ENCODE measurements around the gene ASB13. TPM values are rescaled to one million over a fixed set of nuclear protein-coding genes. Genes with fewer than 3 reads are reported as not detected.

ASB13 gene
- total RNA-seq, 2 experiments from 2014 or later, result 1.9 to 2.9 TPM

- Histone ChIP-seq H3K4me1 (ENCODE audit: insufficient read depth, low read length) (peaks cover 24% of the 10 kb centered on the region), H3K27me3 (ENCODE audit: control insufficient read depth in 1 of 2, insufficient read depth in 2 of 2, low read length in 2 of 2) (no peaks in the 10 kb centered on the region), H3K27ac (ENCODE audit: low read depth in 1 of 2, low read length in 2 of 2) (no peak overlapping the region), H3K36me3 (ENCODE audit: insufficient read depth, low read length) (no peaks in the 10 kb centered on the region), H3K4me3 (ENCODE audit: low read length) (no peak overlapping the region), H3K9me3 (ENCODE audit: control insufficient read depth in 1 of 2, insufficient read depth in 1 of 2, low read length in 2 of 2) (no peaks in the 10 kb centered on the region)
- no peak for TF ChIP-seq CTCF (IDR thresholded peaks at IDR 0.05)
- Mint-ChIP-seq H3K9me3 (no peaks in the 10 kb centered on the region), H3K27ac (no peak overlapping the region), H3K4me3 (peak overlapping the region; percentile 59), H3K27me3 (no peaks in the 10 kb centered on the region), H3K36me3 (ENCODE audit: low read depth) (peaks cover 4% of the 10 kb centered on the region), H3K4me1 (ENCODE audit: low read depth) (peaks cover 42% of the 10 kb centered on the region)
- ATAC-seq (ENCODE audit: poor library complexity), result no peak
- CTCF ChIA-PET, result interaction anchor here (1.6 kb wide), 1 partner anchor 18 kb away, joined by 4 read pairs; no protein-coding TSS in a partner anchor
- no peak for DNase-seq
- POLR2A ChIA-PET, result no interaction called here
- intact Hi-C loops (cut with DNase I, micrococcal nuclease), result no loop called here
Observed at GRCh38 chr10:5663692-5664427, 2.5 kb downstream of the ASB13 start.

GRCh38 chr10:5662708-5663579 is 3.5 kb downstream of the ASB13 start:
- ChIA-PET CTCF (no interaction called here), POLR2A (no interaction called here)
- H3K9me3 ChIP-seq (ENCODE audit: control insufficient read depth in 1 of 2, insufficient read depth in 1 of 2, low read length in 2 of 2), result no peaks in the 10 kb centered on the region
- Mint-ChIP-seq H3K9me3 (no peaks in the 10 kb centered on the region), H3K27me3 (no peaks in the 10 kb centered on the region), H3K27ac (no peak overlapping the region), H3K4me1 (ENCODE audit: low read depth) (peaks cover 47% of the 10 kb centered on the region), H3K36me3 (ENCODE audit: low read depth) (peaks cover 4% of the 10 kb centered on the region), H3K4me3 (no peak overlapping the region)
- H3K4me3 ChIP-seq (ENCODE audit: low read length), result no peak overlapping the region
- H3K4me1 ChIP-seq (ENCODE audit: insufficient read depth, low read length), result peaks cover 25% of the 10 kb centered on the region
- no peak for TF ChIP-seq CTCF (IDR thresholded peaks at IDR 0.05)
- no peak for DNase-seq
- no peaks in the 10 kb centered on the region for H3K27me3 ChIP-seq (ENCODE audit: control insufficient read depth in 1 of 2, insufficient read depth in 2 of 2, low read length in 2 of 2)
- no peak overlapping the region for H3K27ac ChIP-seq (ENCODE audit: low read depth in 1 of 2, low read length in 2 of 2)
- no peak for ATAC-seq (ENCODE audit: poor library complexity)
- no peaks in the 10 kb centered on the region for H3K36me3 ChIP-seq (ENCODE audit: insufficient read depth, low read length)
- intact Hi-C loops (cut with DNase I, micrococcal nuclease), result no loop called here

GRCh38 chr10:5661043-5661442 is 5.4 kb downstream of the ASB13 start:
- Mint-ChIP-seq H3K4me1 (ENCODE audit: low read depth) (peaks cover 50% of the 10 kb centered on the region), H3K4me3 (no peak overlapping the region), H3K27ac (no peak overlapping the region), H3K9me3 (no peaks in the 10 kb centered on the region), H3K27me3 (no peaks in the 10 kb centered on the region), H3K36me3 (ENCODE audit: low read depth) (no peaks in the 10 kb centered on the region)
- ATAC-seq (ENCODE audit: poor library complexity) (no peak), DNase-seq (no peak)
- Histone ChIP-seq H3K9me3 (ENCODE audit: control insufficient read depth in 1 of 2, insufficient read depth in 1 of 2, low read length in 2 of 2) (no peaks in the 10 kb centered on the region), H3K4me1 (ENCODE audit: insufficient read depth, low read length) (peaks cover 26% of the 10 kb centered on the region), H3K27me3 (ENCODE audit: control insufficient read depth in 1 of 2, insufficient read depth in 2 of 2, low read length in 2 of 2) (no peaks in the 10 kb centered on the region), H3K36me3 (ENCODE audit: insufficient read depth, low read length) (no peaks in the 10 kb centered on the region), H3K4me3 (ENCODE audit: low read length) (no peak overlapping the region), H3K27ac (ENCODE audit: low read depth in 1 of 2, low read length in 2 of 2) (no peak overlapping the region)
- ChIA-PET CTCF (interaction anchor here (1.1 kb wide), 1 partner anchor 31 kb away, joined by 3 read pairs; no protein-coding TSS in a partner anchor), POLR2A (no interaction called here)
- TF ChIP-seq CTCF (IDR thresholded peaks at IDR 0.05), result no peak
- intact Hi-C loops (cut with DNase I, micrococcal nuclease), result no loop called here
